ENCODE results near the gene SPPL2B.
"Not testable (repeated sequence)": the region's sequence is repeated elsewhere in the genome, so short reads cannot be mapped to it uniquely, and the experiment has no call there.

SPPL2B gene

GRCh38 chr19:2328401-2329148, at the start of gene SPPL2B, which contains the start of gene LSM7:
Gene SPPL2B, plus strand, starts transcription at chr19:2328684. Its CDS starts 26 bp downstream, at chr19:2328710.
Gene LSM7, minus strand, starts transcription at chr19:2328586. Its CDS starts 20 bp downstream, at chr19:2328566.
- DNase-seq (ENCODE audit: low read depth) = peak; percentile 92

DNA sequence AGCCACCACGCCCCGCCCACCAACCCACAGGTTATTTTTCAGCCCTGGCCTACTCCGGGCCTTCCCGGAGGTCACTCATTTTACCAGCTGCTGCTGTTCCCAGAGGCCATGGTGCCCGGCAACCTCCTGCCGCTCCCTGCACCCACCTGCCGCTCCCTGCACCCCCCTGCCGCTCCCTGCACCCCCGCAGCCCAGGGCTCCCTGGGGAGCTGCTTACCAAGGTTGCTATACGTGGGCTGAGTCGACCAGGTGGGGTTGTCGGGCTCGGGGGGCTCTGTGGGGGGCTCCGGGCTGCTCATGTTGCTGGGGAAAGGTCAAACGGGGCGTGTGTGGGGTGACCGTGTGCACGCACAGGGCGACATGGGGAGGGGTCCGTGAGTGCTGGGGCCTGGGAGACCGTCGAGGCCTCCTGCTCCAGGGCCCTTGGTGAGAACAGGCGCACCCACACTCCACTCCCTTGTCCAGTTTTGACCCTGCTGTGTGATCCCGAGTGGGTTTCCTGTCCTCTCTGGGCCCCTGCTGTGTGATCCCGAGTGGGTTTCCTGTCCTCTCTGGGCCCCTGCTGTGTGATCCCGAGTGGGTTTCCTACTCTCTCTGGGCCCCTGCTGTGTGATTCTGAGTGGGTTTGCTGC, 47.7 kb upstream of the SPPL2B start:
- DNase-seq (ENCODE audit: low read depth) = no peak

DNA sequence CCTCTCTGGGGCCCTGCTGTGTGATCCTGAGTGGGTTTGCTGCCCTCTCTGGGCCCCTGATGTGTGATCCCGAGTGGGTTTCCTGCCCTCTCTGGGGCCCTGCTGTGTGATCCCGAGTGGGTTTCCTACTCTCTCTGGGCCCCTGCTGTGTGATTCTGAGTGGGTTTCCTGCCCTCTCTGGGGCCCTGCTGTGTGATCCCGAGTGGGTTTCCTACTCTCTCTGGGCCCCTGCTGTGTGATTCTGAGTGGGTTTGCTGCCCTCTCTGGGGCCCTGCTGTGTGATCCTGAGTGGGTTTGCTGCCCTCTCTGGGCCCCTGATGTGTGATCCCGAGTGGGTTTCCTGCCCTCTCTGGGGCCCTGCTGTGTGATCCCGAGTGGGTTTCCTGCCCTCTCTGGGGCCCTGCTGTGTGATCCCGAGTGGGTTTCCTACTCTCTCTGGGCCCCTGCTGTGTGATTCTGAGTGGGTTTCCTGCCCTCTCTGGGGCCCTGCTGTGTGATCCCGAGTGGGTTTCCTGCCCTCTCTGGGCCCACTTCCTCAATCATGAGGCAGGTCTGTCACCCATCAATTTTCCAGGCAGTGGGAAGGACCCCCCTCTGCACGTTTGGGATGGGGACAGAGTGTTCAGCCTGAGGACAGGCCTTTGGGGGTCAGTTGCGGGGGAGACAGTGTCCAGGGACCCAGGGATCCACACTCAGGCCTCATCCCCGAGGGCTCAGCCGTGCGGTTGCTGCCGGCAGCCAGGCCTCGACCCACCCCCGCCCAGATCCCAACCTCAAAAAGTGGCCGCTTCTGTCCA, 47.0 kb upstream of the SPPL2B start:
- DNase-seq (ENCODE audit: low read depth) = not testable (repeated sequence)

GRCh38 chr19:2282062-2282861, 46.2 kb upstream of the SPPL2B start, which contains the start of gene PEAK3:
Gene PEAK3, minus strand, starts transcription at chr19:2282175. Its CDS starts 1,244 bp downstream, at chr19:2280931.
- no peak for DNase-seq (ENCODE audit: low read depth)

GRCh38 chr19:2282862-2283237, 45.6 kb upstream of the SPPL2B start:
- DNase-seq (ENCODE audit: low read depth) = no peak

DNA sequence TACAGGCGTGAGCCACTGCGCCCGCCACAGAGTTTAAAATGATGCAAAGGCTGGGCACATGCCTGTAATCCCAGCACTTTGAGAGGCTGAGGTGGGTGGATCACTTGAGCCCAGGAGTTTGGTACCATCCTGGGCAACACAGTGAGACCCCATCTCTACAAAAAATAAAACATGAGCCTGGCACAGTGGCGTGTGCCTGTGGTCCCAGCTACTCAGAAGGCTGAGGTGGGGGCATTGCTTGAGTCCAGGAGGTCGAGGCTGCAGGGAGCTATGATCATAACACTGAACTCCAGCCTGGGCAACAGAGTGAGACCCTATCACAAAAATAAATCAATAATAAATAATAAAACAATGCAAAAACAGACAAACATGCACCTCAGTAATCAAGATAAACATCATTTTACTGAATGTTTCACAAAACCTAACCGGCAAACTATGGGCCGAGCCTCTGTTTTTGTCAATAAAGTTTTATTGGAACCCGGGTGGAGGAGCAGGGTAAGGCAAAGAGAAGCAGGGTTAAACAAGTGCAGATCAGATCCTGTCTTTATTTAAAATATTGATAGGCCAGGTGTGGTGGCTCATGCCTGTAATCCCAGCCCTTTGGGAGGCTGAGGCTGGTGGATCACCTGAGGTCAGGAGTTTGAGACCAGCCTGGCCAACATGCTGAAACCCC, 44.5 kb upstream of the SPPL2B start:
- no peak for DNase-seq (ENCODE audit: low read depth)

DNA sequence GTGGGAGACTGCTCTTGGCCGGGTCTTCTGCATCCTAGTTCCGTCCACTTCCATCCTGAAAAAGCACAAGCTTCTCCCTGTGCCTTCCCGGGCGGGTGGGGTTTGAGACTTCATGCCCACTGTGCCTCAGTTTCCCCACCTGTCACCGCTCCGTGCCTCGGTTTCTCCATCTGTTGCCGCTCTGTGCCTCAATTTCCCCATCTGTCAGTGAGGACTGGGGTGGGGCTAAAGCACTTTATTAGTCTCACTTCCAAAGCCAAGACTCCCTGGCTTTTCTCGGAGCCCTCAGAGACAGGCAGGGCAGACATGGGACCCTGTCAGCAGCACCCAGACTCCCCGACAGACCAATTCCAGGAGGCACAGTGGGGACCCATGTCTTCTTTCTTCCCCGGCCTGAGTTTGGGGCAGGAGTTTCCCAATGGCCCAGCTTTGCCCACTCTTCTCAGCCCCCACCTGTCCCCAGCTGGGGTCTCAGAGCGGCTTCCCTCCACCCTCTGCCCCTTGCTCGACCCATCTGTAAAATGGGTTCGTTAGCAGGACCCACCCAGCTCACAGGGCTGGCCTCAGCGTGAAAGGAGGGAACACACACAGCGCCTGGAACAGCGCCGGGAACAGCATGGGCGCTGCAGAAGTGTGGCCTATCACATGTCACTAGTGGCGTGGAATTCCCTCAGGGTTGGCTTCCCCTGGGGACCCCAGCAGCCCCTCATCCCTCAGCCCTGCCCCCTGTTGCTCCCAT, 41.9 kb upstream of the SPPL2B start:
- DNase-seq (ENCODE audit: low read depth) = no peak

DNA sequence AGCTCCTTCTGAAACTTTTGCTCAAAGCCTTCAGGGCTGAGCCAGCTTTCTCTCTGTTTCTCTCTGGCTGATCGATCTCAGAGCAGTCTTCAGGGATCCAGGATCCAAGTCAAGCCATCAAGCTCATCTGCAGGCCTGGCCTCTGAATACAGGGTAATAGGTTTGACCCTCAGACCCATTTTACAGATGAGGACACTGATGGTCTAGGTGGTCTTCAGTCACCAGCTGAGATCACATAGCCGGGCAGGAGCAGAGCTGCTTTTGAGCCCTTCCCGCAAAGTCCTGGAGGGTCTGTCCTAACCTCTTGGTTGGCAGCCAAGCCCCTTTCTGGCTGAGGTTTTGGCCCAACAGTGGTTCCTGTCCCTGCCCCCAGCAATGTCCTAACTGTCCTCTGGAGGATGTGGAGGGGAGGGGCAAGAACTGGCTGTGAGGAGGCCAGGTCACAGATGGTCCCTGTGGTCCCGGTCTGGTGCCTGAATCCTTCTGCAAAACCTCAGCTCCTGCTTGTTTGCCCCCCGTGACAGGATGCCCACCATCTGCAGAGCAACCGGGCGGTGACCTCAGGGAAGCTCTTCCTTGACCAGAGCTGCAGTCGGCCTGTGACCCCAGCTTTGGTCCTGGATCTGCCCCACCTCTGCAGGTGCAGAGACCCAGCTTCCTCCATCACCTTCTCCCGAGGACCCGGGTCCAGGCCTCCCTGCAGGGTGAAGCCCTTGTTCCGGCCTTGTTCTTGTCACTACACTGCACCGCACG, 40.7 kb upstream of the SPPL2B start:
- DNase-seq (ENCODE audit: low read depth) = no peak

DNA sequence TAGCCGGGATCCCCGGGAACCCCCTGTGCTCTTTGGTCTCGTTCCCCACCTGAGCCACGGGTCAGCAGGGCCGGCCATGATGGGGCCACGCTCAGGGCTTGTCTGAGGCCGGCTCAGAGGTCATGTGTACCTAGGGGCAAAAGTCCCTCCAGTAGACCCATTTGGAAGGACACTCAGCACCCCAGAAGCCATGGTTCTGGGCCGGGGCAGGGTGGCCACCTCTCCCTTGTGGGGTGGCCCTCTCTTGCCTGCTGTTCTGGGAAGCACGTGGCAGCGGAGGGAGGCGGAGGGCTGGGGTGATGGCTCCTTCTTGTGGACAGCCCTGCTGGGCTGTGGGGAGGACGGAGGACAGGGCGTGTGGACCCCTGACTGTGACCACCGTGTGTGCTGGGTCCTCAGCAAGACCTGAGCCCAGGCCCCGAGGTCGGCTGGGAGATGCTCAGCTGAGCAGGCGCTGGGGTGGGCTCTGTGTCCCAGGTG, 40.1 kb upstream of the SPPL2B start:
- no peak for DNase-seq (ENCODE audit: low read depth)

DNA sequence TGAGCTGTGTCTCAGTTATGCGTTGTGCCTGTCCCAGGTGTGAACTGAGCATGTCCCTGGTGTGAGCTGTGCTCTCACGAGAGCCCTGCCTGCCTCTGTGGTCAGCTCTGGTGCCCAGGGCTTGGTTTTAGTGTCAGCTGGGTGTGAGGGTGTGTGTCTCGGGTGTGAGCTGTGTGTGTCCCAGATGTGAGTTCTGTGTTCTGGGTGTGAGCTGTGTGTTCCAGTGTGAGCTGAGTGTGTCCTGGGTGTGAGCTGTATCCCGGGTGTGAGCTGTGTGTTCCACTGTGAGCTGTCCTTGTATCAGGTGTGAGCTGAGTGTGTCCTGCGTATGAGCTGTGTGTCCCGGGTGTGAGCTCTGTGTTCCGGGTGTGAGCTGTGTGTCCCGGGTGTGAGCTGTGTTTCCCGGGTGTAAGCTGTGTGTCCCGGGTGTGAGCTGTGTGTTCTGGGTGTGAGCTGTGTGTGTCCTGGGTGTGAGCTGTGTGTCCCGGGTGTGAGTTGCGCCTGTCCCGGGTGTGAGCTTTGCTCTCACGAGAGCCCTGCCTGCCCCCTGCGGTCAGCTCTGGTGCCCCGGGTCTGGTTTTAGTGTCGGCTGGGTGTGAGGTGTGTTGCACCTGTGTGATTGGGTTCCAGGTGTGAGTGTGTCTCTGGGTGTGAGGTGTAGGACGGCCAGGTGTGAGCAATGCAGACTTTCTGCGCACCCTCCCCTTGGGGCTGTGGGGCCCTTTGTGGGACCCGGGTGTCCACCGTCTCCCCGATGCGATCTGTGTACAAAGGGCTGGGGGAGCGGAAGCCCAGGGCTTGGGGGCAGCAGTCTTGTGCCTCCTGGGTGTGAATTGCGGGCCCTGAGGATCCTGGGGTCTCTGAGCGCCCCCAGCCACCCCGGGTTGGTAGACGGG, 39.4 kb upstream of the SPPL2B start:
- DNase-seq (ENCODE audit: low read depth) = no peak

GRCh38 chr19:2289714-2290435, 38.6 kb upstream of the SPPL2B start:
- DNase-seq (ENCODE audit: low read depth) = no peak

DNA sequence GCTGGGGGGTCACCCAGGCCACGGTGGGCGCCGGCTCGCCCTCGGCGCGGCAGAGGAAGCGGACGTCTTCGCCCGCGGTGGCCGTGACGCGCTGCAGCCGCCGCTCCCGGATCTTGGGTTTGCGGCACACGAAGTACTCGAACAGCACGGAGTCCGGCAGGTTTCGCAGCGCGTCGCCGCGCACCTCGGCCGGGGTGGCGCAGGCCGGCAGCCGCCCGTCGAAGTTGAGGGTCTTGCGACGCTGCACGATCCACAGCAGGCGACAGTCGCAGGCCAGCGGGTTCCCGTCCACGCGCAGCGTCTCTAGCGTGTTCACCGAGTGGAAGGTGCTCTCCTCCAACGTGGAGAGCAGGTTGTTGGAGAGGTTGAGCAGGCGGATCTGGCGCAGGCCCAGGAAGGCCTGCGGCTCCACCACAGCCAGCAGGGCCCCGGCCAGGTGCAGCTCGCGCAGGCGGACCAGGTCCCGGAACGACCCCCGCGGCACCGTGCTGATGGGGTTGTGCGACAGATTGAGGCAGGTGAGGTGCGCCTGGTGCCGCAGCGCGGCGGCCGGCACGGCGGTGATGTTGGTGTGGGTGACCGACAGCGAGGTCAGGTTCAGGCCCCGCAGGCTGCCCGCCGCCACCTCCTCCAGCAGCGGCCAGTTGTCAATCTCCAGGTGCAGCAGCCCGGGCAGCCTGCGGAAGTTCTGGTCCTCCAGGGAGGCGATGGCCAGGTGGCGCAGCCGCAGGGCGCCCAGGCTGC, 37.9 kb upstream of the SPPL2B start:
- DNase-seq (ENCODE audit: low read depth) = no peak

DNA sequence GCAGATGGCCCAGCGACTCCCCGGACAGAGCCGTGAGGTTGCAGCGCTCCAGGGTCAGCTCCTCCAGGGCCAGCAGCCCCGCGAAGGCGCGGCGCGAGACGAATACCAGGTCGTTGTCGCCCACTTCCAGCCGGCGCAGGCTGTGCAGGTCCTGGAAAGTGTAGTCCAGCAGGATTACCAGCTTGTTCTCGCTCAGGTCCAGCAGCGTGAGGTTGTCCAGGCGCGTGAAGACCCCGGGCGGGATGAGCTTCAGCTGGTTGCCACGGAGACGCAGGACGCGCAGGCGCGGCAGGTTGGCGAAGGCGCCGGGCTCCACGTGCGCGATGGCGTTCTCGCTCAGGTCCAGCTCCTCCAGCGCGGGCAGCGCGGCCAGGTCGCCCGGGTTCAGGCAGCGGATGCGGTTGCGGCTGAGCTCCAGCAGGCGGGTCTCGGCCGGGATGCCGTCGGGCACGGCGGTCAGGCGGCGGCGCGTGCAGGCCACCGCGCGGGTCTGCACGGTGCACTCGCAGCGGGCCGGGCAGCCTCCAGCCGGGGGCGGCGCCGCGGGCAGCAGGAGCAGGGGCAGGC, 37.2 kb upstream of the SPPL2B start:
- no peak for DNase-seq (ENCODE audit: low read depth)

DNA sequence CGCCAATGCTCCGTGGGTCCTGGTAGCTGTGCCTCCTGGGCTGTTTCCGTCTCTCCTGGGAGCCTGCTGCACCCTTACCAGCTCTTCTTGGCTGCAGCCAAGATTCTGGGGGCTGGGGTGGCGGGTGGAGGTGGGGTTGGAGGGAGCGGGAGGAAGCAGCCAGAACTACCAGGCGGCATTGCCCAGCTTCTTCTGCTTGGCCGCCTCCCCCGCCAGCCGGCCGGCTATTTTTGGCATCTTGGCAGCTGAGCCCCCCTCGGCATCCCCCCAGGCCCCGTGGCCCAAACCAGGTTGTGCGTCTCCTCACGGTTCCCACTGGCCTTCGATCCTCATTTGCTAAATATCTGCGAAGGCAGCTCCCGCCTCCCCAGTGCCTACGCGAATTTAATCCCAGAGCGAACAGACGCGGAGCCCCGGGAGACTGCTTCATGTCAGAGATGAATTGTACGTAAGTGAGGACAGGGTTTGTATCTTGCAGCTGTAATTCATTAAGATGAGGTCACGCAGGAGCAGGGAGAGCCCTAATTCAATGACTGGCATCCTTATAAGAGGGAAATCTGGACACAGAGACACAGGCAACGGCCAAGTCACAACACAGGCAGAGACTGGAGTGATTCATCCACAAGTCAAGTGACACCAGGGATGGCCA, 33.7 kb upstream of the SPPL2B start:
- DNase-seq (ENCODE audit: low read depth) = no peak

- DNase-seq (ENCODE audit: low read depth) = no peak
Observed at GRCh38 chr19:2296141-2296540, 32.3 kb upstream of the SPPL2B start.

GRCh38 chr19:2300533-2300932, 28.0 kb upstream of the SPPL2B start:
- no peak for DNase-seq (ENCODE audit: low read depth)

Measured in stimulated activated CD8-positive, alpha-beta memory T cell treated with anti-CD3 and anti-CD28 coated beads, Interleukin-15, amount 100 ng/mL, for 24 hours (primary cell).